ENCODE results near the gene TYMS.

- TF ChIP-seq, protein P1, sequence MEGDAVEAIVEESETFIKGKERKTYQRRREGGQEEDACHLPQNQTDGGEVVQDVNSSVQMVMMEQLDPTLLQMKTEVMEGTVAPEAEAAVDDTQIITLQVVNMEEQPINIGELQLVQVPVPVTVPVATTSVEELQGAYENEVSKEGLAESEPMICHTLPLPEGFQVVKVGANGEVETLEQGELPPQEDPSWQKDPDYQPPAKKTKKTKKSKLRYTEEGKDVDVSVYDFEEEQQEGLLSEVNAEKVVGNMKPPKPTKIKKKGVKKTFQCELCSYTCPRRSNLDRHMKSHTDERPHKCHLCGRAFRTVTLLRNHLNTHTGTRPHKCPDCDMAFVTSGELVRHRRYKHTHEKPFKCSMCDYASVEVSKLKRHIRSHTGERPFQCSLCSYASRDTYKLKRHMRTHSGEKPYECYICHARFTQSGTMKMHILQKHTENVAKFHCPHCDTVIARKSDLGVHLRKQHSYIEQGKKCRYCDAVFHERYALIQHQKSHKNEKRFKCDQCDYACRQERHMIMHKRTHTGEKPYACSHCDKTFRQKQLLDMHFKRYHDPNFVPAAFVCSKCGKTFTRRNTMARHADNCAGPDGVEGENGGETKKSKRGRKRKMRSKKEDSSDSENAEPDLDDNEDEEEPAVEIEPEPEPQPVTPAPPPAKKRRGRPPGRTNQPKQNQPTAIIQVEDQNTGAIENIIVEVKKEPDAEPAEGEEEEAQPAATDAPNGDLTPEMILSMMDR (conservative IDR thresholded peaks at IDR 0.05): no peak
- TF ChIP-seq EZH2 (IDR thresholded peaks at IDR 0.05; ENCODE audit: low read depth): no peak
Measured at GRCh38 chr18:711310-711656, 53.8 kb downstream of the TYMS start.
